Endodermal cell (in vitro differentiated cells): ENCODE data around the gene TLR7. TPM values are rescaled to one million over a fixed set of nuclear protein-coding genes. Genes with fewer than 3 reads are reported as not detected.
A peak's percentile ranks its signal among the peaks of the same experiment; 100 is the strongest.

ENCODE experiments used
- DNase-seq: peaks from one replicate; pipeline ENCODE4 v3.0.0-alpha.2; 2017
- H3K27ac ChIP-seq: 2 replicates; pipeline ENCODE4 v1.5.1; 2013; ENCODE audit warnings: mild to moderate bottlenecking, low read depth, low read length, moderate library complexity
- H3K27me3 ChIP-seq: 2 replicates; pipeline ENCODE4 v1.6.1; 2013; ENCODE audit warnings: mild to moderate bottlenecking, low read length, moderate library complexity; ENCODE audit not compliant: insufficient read depth, control insufficient read depth, poor library complexity, severe bottlenecking
- H3K36me3 ChIP-seq: 2 replicates; pipeline ENCODE4 v1.7.0; 2013; ENCODE audit warnings: mild to moderate bottlenecking, low read length, moderate library complexity; ENCODE audit not compliant: control insufficient read depth, insufficient read depth
- H3K4me1 ChIP-seq: one replicate; pipeline ENCODE4 v1.7.0; 2013; ENCODE audit warnings: low read length; ENCODE audit not compliant: control insufficient read depth, insufficient read depth
- H3K4me3 ChIP-seq: 2 replicates; pipeline ENCODE4 v1.5.1; 2013; ENCODE audit warnings: mild to moderate bottlenecking, low read length, moderate library complexity
- H3K9ac ChIP-seq: 2 replicates; pipeline ENCODE4 v1.6.1; 2013; ENCODE audit warnings: mild to moderate bottlenecking, low read length, moderate library complexity; ENCODE audit not compliant: poor library complexity, severe bottlenecking; ENCODE audit errors: extremely low read depth
- H3K9me3 ChIP-seq: 2 replicates; pipeline ENCODE4 v1.6.1; 2013; ENCODE audit warnings: mild to moderate bottlenecking, low read length, moderate library complexity; ENCODE audit not compliant: control insufficient read depth
- H3K27ac Mint-ChIP-seq: 2 replicates; pipeline ENCODE4 v1.8.0; 2020; ENCODE audit warnings: mixed read lengths
- H3K27me3 Mint-ChIP-seq: 2 replicates; pipeline ENCODE4 v1.8.0; 2021; ENCODE audit warnings: mild to moderate bottlenecking, mixed read lengths; ENCODE audit not compliant: insufficient read depth
- H3K36me3 Mint-ChIP-seq: 2 replicates; pipeline ENCODE4 v1.8.0; 2020; ENCODE audit warnings: low read depth, mixed read lengths
- H3K4me1 Mint-ChIP-seq: 2 replicates; pipeline ENCODE4 v1.8.0; 2020; ENCODE audit warnings: mixed read lengths
- H3K4me3 Mint-ChIP-seq: 2 replicates; pipeline ENCODE4 v1.8.0; 2020; ENCODE audit warnings: mild to moderate bottlenecking, moderate library complexity, mixed read lengths
- H3K9me3 Mint-ChIP-seq: 2 replicates; pipeline ENCODE4 v1.8.0; 2020; ENCODE audit warnings: mild to moderate bottlenecking, mixed read lengths
- CTCF ChIP-seq: fragments of 200-600 bp; sonication (generic); conservative IDR thresholded peaks from 2 replicates; pipeline ENCODE4 v1.5.0; 2021; ENCODE audit warnings: antibody characterized with exemption, mild to moderate bottlenecking
- WGBS, 2 experiments: methylation state at CpG; one replicate each; pipeline versions ENCODE4 v1.1.5 to v1.1.7; 2013; ENCODE audit warnings: missing lambda C conversion rate in 2 of 2, mixed read lengths in 1 of 2; ENCODE audit not compliant: insufficient coverage in 1 of 2, insufficient read length in 1 of 2; 5-methylcytosine and 5-hydroxymethylcytosine counted together
- total RNA-seq, 2 donors: library from RNA; stranded (reverse); fragmentation: NEBNext Ultra II Directional in 1 of 2; extraction: Animal tissue kit (Norgen Biotek cat#: 25700) in 1 of 2; gene quantifications; 2 replicates in 1 of 2; 3 replicates in 1 of 2; pipeline ENCODE4 v1.2.1, GENCODE V29; 2021

TLR7 gene
- total RNA-seq, 2 donors from 2014 or later, result not detected

GRCh38 chrX:12891915-12892506 lies 25.1 kb downstream of the TLR7 start:
- H3K9me3 ChIP-seq, result no peaks in the 10 kb centered on the region
- no CpG with 5 or more reads among the region's 2 CpGs for WGBS, 2 experiments

GRCh38 chrX:12892716-12893115 lies 25.8 kb downstream of the TLR7 start:
- Mint-ChIP-seq H3K27ac (no peak overlapping the region), H3K4me1 (no peaks in the 10 kb centered on the region), H3K9me3 (peaks cover 51% of the 10 kb centered on the region), H3K4me3 (no peak overlapping the region), H3K27me3 (no peaks in the 10 kb centered on the region), H3K36me3 (no peaks in the 10 kb centered on the region)
- no peak for TF ChIP-seq CTCF
- Histone ChIP-seq H3K4me3 (no peak overlapping the region), H3K9ac (no peak overlapping the region), H3K36me3 (no peaks in the 10 kb centered on the region), H3K27me3 (no peaks in the 10 kb centered on the region), H3K4me1 (no peaks in the 10 kb centered on the region), H3K9me3 (no peaks in the 10 kb centered on the region), H3K27ac (no peak overlapping the region)
- 90 to 98% methylated on average over 2 of the region's 2 CpGs for WGBS, 2 experiments
- DNase-seq, result no peak

More at GRCh38 chrX:12891915-12892506, 25.1 kb downstream of the TLR7 start:
- H3K4me3 Mint-ChIP-seq, result no peak overlapping the region
- H3K9me3 Mint-ChIP-seq, result peaks cover 46% of the 10 kb centered on the region
- Histone ChIP-seq H3K36me3 (no peaks in the 10 kb centered on the region), H3K27me3 (no peaks in the 10 kb centered on the region), H3K4me1 (no peaks in the 10 kb centered on the region), H3K4me3 (no peak overlapping the region), H3K9ac (no peak overlapping the region), H3K27ac (no peak overlapping the region)
- DNase-seq, result no peak
- no peaks in the 10 kb centered on the region for H3K36me3 Mint-ChIP-seq
- no peaks in the 10 kb centered on the region for H3K27me3 Mint-ChIP-seq
- no peak overlapping the region for H3K27ac Mint-ChIP-seq
- TF ChIP-seq CTCF, result no peak
- H3K4me1 Mint-ChIP-seq, result no peaks in the 10 kb centered on the region

- no peaks in the 10 kb centered on the region for H3K9me3 ChIP-seq
- H3K27me3 ChIP-seq, result no peaks in the 10 kb centered on the region
- H3K9ac ChIP-seq, result no peak overlapping the region
- TF ChIP-seq CTCF, result peak; percentile 72
- no peaks in the 10 kb centered on the region for H3K36me3 ChIP-seq
- no peaks in the 10 kb centered on the region for H3K4me1 Mint-ChIP-seq
- no peak for DNase-seq
- no peak overlapping the region for H3K27ac ChIP-seq
- no peak overlapping the region for H3K4me3 ChIP-seq
- H3K4me3 Mint-ChIP-seq, result no peak overlapping the region
- WGBS, 2 experiments, result 84 to 92% methylated on average over 2 to 3 of the region's 12 CpGs
- H3K27me3 Mint-ChIP-seq, result no peaks in the 10 kb centered on the region
- H3K9me3 Mint-ChIP-seq, result peaks cover 52% of the 10 kb centered on the region
- no peaks in the 10 kb centered on the region for H3K36me3 Mint-ChIP-seq
- no peaks in the 10 kb centered on the region for H3K4me1 ChIP-seq
- H3K27ac Mint-ChIP-seq, result no peak overlapping the region
Observed at GRCh38 chrX:12894074-12895030, 27.5 kb downstream of the TLR7 start.
